ENCODE data around the gene RAET1G.

- TF ChIP-seq CTCF (IDR thresholded peaks at IDR 0.05) (peak; percentile 67), EZH2 (IDR thresholded peaks at IDR 0.05; ENCODE audit: borderline replicate concordance, insufficient read depth, low read depth, low read length, poor library complexity, severe bottlenecking) (no peak)
These were observed 6.5 kb upstream of the RAET1G start for GRCh38 chr6:149929422-149929821.

Measured in B cell (primary cell).